GM12875 (cell line): ENCODE data around the gene CCNF.

Source experiments
- H3K4me3 ChIP-seq: one replicate; pipeline ENCODE4 v1.5.1; 2011; ENCODE audit warnings: low read depth, low read length, control low read depth
- TF ChIP-seq, protein P1 (sequence below): IDR thresholded peaks from 2 replicates; pipeline ENCODE4 v1.5.1; 2011; ENCODE audit warnings: low read depth, mild to moderate bottlenecking, control low read depth, inconsistent platforms, low read length, moderate library complexity, borderline replicate concordance; ENCODE audit not compliant: insufficient read depth

Gene CCNF

DNA sequence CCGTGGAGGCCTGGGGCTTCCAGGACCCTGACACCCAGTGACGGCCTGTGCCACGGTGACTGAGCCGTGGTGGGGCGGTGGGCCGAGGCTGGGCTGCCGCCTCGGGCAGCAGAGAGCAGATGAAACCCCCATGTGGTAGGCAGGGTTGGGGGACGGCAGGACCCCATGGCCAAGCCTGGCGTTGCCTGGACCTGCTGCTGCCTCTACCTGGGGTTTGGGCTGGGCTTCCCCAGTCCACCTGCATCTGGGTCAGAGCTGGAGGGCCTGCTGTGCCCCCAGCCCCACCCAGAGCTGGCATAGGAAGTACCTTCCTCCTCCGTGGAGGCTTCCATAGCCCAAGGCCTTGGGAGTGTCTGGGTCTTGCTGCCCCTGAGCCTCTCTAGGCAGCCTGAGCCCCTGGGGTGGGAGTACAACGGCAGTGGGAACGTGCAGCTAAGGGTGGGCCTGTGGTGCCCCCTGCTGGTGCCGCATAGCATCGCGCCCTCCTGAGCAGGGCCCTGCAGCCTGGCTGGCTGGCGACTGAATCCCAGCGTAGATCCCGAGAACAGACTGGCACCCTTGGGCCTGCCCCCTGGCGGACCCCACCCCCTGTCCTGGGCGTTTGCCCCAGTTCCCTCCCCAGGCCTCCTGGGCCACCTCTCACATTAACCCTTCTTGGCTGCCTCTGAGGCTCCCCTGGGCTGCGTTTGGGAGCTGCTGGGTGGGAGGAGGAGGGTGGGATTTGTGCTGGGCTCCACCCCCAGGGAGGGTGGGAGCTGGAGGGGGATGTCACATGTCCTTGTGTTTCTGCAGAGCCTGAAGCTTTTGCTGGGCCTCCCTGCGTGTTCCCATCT lies 71.9 kb downstream of the CCNF start:
- no peak overlapping the region for H3K4me3 ChIP-seq
- TF ChIP-seq, protein P1, sequence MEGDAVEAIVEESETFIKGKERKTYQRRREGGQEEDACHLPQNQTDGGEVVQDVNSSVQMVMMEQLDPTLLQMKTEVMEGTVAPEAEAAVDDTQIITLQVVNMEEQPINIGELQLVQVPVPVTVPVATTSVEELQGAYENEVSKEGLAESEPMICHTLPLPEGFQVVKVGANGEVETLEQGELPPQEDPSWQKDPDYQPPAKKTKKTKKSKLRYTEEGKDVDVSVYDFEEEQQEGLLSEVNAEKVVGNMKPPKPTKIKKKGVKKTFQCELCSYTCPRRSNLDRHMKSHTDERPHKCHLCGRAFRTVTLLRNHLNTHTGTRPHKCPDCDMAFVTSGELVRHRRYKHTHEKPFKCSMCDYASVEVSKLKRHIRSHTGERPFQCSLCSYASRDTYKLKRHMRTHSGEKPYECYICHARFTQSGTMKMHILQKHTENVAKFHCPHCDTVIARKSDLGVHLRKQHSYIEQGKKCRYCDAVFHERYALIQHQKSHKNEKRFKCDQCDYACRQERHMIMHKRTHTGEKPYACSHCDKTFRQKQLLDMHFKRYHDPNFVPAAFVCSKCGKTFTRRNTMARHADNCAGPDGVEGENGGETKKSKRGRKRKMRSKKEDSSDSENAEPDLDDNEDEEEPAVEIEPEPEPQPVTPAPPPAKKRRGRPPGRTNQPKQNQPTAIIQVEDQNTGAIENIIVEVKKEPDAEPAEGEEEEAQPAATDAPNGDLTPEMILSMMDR = peak; percentile 99

DNA sequence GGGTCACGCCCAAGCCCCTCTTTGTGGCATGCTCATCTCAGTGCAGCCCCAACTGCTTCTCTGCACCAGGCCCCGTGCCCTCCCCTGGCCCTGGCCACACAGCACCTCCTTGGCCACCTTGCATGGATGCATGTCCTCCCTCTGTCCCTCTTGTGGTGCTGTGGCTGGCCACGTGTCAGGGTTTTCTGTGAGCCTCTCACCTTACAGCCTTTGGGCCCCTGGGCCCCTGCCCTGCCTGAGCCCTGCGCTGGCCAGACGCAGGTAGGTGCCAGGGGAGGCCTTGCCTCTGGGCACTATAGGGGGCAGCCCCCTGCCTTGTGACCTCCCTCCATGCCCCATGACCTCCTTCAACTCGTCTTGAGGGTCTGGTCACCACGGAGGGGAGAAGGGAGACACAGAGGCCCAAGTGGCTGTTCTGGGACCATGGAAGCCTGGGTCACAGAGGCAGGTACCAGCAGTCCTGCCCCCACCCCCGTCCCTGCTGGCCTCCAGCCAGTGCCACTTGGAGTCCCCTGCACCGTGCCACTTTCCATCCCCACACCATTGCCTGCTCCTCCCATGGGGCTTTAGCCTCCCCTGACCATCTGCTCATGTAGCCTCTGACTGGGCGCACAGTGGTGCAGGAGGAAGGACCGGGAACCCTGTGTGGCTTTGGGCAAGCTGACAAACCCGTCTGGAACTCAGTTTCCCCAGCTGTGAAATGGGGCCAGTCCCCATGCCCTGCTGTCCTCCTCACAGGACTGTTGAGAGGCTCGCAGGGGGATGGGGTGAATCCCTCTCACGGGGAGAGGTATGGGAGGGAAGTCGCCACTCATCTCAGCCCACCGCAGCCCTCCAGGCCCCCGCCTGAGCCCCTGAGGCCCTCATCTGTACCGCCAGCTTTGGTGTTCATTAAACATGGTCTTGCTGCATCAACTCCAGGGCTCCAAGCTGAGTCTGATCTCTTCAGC lies 73.0 kb downstream of the CCNF start:
- no peak overlapping the region for H3K4me3 ChIP-seq
- TF ChIP-seq, protein P1 = no peak

DNA sequence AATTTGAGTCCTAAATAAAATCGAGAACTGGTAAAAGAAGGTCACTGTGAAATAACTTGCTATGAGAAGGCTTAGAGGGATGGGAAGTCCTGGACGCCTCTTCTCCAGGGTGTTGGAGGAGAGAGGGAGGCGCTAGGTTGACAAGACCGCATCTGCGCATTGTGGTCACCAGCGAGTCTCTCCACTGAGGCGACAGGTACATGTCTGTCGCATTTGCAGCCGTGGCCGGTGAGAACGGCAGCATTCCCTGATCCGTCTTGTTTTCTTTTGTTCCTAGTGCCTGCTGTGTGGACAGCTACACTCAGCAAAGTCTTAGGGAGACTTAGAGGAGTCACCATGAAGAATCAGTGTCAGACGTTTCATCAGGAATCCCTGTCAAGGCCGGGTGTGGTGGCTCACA lies 76.4 kb downstream of the CCNF start:
- TF ChIP-seq, protein P1 = no peak
- no peak overlapping the region for H3K4me3 ChIP-seq

DNA sequence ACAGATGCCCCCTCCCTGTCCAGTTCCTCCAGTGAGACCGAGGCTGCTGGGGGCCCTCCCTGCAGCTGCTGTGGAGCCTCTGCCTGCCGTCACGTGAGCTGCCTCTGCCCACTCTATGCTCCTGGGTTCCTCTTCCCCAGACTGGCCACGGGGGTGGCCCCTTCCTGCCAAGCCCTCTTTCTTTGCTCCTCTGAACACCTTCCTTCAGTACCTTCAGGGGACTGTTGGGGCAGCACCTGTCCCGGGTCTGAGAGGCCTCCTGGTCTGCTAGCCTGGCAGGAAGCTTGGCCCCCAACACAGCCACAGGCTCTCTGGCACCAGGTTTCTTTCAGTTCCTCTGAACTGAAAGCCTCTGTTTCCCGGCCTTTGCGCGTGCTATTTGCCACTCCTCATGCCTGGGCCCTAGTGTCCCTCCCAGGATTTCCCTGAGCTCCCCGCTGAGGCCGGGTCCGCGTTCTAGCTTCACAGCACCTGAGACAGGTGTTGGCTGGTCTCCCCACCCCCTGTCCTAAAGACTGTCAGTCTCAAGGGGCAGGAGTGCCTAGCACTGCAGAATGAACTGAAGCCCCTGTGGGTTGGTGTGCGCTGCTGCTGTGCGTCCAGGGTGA lies 77.9 kb downstream of the CCNF start:
- no peak overlapping the region for H3K4me3 ChIP-seq
- TF ChIP-seq, protein P1 = 0 out of 2 replicates have a peak, but pooled peaks have one; percentile 22

DNA sequence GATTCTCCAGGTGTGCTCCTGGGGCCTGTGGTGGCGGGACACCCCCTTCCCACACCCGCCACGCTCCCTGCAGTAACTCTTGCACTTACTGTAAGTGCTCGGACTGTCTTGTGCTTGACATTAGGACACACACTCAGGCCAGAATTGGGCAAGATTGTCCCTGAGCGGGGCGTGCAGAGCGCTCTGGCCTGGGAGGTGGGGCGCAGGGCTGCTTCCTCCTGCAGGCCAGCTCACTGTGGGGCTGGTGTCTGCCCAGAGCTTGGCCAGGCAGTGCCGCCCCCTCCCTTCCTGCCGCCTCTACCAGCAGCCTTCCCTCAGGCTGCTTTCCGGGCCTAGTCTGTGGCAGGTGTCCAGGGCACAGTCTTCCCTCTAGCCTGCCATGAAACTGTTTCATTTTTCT lies 78.4 kb downstream of the CCNF start:
- TF ChIP-seq, protein P1 = no peak

More for the DNA sequence above, 78.4 kb downstream of the CCNF start:
- no peak overlapping the region for H3K4me3 ChIP-seq
